Fibroblast of pulmonary artery (primary cell): ENCODE measurements around the gene DMD.
A peak's percentile ranks its signal among the peaks of the same experiment; 100 is the strongest.

Experiments
- DNase-seq: peaks from one replicate; pipeline ENCODE4 v3.0.0-alpha.2; 2010; ENCODE audit warnings: low read depth
- H3K4me3 ChIP-seq: replicated peaks from 2 replicates; pipeline ENCODE4 v1.5.1; 2011; ENCODE audit warnings: low read depth, mild to moderate bottlenecking, control low read depth, low read length, moderate library complexity
- TF ChIP-seq, protein P1 (sequence below): IDR thresholded peaks from 2 replicates; pipeline ENCODE4 v1.5.1; 2011; ENCODE audit warnings: mild to moderate bottlenecking, control low read depth, low read length, inconsistent platforms; ENCODE audit errors: missing control alignments

DMD gene

DNA sequence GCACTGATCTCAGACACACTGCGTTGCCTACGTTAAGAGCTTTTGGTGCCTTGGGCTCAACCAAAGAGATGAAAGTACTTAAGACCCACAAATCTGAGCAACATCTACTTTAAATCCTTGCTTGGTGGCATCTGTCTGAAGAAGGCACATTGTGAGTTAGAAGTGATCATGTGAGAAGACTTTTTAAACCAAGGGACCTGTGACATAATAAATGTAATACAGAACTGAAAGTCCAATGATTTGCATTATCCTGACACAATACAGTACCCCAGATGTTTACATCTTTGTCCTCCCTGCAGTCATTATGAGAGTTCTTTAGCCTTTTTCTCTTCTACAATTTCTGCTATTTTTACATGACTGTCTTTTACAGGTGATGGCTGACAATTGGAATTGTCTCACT is 2042.8 kb downstream of the DMD start:
- no peak for DNase-seq
- TF ChIP-seq, protein P1, sequence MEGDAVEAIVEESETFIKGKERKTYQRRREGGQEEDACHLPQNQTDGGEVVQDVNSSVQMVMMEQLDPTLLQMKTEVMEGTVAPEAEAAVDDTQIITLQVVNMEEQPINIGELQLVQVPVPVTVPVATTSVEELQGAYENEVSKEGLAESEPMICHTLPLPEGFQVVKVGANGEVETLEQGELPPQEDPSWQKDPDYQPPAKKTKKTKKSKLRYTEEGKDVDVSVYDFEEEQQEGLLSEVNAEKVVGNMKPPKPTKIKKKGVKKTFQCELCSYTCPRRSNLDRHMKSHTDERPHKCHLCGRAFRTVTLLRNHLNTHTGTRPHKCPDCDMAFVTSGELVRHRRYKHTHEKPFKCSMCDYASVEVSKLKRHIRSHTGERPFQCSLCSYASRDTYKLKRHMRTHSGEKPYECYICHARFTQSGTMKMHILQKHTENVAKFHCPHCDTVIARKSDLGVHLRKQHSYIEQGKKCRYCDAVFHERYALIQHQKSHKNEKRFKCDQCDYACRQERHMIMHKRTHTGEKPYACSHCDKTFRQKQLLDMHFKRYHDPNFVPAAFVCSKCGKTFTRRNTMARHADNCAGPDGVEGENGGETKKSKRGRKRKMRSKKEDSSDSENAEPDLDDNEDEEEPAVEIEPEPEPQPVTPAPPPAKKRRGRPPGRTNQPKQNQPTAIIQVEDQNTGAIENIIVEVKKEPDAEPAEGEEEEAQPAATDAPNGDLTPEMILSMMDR = no peak
- no peak overlapping the region for H3K4me3 ChIP-seq

DNA sequence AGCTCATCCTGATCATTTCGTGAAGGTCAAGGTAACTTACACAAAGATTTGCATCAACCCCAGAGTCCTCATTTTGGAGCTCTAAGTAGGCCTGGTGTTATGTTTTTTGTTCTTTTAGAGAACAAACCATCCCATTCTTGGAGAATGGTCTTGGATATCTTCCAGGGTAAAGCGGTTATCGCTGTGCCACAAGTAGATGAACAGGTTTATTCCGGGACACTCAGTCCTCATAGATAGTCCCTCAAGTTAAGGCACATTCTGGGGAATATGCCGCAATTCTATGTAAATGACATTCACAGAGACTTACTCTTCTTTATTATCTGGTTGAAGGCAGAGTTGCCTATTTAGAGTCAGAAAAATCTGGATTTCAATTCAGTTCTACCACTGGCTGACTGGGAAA is 2044.5 kb downstream of the DMD start:
- no peak overlapping the region for H3K4me3 ChIP-seq
- no peak for DNase-seq
- TF ChIP-seq, protein P1 = no peak

DNA sequence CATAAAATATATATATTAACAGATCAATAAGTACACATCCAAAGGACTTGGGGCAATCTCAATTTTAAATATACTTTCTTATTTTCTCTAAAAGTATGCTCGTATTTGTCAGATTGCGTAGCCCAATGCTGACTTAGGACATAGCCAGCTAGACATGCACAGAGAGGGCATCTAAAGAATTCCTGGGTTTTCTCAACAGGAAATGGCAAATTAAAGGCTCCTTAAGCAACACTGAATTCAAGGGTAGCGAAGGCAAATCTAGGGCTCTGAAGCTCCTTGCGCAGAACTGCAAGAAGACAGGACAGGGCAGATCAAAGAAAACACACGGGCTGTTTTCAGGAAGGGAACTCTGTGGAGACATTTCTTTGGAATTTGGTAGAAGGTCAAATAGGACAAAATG is 2044.9 kb downstream of the DMD start:
- TF ChIP-seq, protein P1 = no peak
- peak; percentile 44 for DNase-seq
- H3K4me3 ChIP-seq = no peak overlapping the region

DNA sequence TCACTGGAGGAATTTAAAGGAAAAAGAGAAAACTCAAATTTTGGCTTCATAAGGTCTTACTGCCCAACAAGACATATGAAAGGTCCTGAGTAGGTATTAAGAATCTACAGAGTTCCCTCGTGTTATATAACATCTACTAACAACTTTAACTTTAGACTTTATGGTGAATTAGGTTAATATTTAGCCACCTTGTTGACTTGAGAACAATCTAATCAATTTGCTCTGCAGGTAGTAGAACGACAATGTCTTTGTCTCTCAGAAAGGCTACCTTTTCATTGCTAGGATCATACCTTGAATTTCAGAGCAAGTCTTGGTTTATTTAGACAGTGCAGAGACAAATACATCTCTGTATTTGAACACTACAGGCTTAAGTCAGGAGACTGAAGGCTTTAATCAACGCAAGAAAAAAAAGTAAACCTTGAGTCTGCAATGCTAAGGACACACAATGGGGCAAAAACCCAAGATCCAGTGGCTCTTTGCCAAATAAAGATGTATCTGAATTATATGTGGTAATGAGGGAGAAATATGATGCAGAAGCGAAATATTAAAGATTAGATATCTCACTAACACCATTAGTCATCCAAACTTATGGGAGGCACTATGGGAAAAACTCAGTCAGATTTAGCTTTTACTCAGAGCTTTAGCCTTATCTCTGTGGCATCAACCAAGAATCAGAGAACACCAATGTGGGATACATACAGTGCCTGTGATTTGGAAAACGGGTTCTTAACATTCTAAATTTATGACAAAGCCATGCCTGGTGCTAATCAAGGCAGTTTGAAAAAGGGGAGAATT is 2045.9 kb downstream of the DMD start:
- DNase-seq = peak; percentile 57
- TF ChIP-seq, protein P1 = no peak

DNA sequence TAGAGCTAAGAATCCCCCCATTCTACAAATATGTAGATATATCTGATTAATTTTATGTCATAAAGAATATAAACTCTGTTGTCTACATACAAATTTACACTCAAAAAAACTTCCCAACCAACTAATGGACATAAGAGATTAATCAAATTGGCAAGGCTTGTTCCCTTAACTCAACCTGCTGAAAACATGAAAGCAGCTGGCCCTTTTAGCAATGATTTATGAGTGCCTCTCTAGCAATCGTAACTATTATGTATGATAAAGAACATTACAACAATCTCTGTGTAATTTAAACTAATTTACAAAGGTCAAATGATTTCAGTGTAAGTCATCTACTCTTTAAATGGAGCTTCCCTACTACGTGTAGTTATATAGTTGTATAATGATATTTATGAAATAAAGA is 2056.4 kb downstream of the DMD start:
- TF ChIP-seq, protein P1 = no peak
- H3K4me3 ChIP-seq = no peak overlapping the region
- no peak for DNase-seq

More for the DNA sequence above, 2045.9 kb downstream of the DMD start:
- no peak overlapping the region for H3K4me3 ChIP-seq

DNA sequence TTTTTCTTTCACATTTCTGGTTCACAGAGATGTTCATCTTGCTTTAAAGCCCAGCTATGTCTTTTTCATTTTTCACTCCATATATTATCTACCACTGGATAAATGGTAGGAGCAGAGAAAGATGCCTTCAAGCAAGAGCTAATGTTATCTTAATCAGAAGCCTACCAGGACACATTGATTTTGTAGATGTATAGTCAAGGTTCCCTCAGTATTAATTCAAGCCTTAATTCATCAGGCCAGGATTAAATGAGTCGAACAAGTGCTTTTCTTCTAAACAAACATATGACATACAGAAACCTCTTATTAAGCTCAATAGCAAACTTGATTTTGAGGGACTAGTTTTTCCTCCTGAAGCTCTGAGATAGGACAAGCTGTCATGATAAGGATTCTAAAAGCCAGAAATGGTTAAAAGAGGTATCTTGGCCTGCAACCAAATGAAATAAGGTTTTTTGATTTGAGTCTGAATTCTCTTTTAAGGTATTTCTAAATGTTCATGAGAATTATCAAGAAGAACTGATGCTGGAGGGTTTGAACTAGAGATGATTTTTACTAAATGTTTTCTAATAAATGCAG is 2057.8 kb downstream of the DMD start:
- H3K4me3 ChIP-seq = no peak overlapping the region
- DNase-seq = no peak
- TF ChIP-seq, protein P1 = no peak
